CD4-positive, alpha-beta T cell treated with Interleukin-4 for 4 hours (primary cell): ENCODE data around the gene BEST1.
A peak's percentile ranks its signal among the peaks of the same experiment; 100 is the strongest.

Experiments used
- DNase-seq: peaks from one replicate; pipeline ENCODE4 v3.0.0-alpha.2; 2020

BEST1 gene

DNA sequence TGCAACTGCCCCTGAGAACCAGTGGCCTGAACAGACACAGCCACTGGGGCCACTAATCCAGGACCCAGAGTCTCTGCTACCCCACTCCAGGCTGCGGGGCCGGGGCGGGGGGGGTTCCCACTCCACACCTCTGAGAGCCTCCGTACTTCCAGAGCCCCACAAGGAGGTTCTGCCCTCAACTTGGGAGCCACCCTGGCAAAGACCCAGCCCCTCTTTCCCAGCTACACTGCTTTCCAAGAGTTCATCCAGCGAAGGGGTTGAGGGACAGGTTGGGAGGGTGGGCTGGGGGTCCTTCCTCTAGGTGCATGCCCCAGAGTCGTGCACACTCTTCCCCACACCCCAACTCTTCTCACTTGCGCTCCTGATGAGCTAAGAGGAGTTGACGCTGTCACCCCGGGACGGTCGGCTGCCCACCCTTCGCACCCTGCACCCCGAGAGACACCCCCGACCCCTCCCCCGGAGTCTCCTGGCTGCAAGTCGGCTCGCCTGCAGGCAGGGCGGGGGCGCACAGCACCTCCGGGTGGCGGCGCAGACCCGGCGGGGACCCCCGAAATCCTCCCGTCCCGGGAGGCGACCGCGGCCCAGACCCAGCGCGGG lies 33.3 kb upstream of the BEST1 start:
- DNase-seq, result no peak

DNA sequence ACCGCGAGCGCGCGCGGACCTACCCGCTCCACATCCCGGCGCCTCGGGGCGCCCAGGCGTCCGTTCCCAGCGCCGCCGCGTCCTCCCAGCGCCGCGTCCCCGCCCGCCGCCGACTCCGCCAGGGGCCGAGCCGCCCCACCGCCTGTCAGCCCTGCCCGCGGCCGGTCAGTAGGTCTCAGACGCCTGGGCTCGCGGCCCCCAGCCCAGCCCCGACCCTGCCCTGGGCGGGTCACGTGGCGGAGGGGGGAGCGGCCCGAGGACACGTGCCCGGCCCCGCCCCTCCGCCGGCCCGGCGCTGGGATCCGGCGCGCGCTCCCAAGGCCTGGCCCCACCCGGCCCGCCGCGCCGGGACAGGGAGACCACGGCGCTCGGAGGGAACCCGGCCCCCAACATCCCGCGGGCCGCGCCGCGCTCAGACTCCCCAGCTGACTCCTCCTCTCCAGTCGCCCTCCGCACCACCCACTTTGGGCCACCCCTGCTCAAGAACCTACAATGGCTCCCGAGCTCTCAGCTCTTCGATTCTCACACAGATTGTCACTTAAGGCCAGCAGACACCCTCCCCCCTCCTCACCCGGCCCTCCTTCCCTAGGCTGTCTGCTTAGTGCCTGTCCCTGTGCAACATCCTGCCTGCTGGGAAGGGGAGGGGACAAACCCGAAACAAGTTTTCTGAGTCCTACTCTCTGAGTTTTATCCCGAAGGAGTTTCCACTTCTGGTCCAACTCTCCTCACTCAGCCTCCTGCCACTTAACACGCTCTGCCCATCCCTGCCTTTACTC lies 32.6 kb upstream of the BEST1 start, which contains the start of gene RAB3IL1:
Gene RAB3IL1, minus strand, starts transcription at position 233 of the 776 bp plus-strand sequence. Its CDS starts 199 bp downstream, at position 34.
- DNase-seq, result no peak

DNA sequence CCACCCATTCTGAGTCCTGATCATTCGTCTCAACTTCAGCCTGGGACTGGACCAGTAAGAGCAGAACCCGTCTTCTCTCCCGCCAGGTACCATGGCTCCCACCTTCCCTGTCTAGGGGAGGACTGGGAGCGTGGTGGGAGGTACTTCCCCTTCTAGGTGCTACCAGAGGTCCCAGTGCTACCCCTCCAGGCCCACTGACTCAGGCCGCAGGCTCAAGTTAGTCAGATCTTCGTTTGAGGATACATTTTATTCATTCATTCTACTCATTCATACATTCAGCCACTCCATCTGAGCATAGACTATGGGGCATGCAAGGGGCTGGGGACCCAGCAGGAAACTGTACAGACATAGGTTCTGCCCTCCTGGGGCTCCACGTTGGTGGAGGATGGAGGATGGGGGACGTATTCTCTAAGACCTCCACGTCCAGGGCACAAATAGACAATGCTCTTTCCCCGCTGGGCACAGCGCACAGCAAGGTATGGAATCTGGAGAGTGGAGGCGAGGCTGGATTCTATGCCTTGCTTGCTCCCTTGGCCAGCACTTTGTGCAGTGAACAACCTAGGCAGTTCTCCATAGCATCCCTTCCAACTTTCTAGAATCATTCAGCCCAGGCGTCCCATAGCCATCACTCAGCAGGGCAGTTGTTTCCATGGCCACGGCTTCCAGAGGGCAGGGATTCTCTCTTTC lies 31.8 kb upstream of the BEST1 start:
- no peak for DNase-seq

DNA sequence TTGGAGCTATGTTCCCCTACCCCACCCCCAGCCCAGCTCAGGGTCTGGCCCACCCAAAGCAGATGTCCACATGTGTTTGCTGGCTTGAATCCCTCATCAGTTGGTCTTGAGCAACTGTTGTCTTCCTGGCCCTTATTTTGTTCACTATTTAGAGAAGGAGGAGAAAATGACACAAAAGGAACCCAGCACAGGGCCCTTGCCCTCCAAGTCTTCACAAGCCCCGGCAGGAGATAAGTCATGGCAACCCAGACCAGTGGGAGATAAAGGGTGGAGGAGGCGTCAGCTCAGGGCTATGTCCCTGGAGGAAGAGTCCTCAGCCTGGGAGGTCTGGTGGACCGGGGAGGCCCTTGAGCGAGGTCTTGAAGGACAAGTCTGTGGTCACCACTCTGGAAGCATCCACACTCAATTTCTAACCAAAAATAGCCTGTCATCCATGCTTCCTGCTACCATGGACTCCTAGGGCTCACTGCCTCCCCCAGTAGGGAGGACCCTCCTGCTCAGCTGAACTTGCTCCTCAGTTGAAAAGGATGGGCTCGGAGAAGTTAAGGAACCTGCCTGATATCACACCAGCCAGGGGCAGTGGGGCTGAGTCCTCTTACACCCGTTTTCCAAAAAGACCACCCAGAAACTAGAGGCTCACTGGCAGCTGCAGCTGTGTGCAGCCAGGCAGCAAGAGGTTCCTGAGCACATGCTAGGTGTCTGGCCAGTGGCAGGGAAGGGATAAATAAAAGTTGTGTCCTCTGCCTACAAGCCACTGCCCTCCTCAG lies 31.0 kb upstream of the BEST1 start:
- DNase-seq, result no peak

DNA sequence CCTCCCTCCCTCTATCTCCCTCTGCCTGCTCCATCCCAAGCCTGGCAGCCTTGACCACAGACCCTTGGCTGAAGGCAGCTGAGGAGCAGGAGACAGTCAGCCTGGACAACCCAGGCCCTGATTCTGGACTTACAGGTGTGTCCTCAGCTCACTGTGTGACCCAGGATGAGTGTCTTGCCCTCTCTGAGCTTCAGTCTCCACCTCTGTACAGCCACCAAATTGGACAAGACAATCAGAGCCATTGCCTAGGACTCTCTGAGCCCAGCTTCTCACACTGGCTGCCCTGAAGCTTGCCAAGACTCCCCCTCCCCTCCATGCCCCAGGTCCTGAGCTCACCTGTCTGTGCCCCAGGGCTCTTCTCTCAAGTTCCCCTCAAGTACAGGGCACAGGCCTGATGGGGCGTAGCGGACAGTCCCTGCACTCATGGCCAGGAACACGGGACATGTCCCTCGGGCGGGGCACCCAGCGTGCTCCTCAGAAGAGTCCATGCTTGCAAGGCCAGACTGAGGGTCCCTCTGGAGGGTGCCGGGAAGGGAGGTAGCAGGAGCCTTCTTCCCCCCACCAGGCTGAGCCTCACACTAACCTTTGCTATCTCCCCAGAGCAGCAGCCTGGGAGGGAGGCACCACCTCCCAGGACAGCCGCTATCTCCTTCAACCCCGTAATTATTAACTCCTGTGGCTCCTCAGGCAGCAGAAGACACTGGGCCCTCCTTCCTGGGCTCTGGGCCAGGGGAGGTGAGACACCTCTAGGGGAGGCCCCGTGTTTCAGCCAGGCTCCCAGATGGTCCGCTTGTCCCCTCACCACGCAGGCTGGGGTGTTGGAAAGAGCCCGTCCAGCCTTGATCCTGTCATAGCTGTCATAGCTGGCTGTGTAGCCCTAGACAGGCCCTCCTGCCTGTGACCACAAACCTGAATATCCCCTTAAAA lies 30.2 kb upstream of the BEST1 start:
- no peak for DNase-seq

DNA sequence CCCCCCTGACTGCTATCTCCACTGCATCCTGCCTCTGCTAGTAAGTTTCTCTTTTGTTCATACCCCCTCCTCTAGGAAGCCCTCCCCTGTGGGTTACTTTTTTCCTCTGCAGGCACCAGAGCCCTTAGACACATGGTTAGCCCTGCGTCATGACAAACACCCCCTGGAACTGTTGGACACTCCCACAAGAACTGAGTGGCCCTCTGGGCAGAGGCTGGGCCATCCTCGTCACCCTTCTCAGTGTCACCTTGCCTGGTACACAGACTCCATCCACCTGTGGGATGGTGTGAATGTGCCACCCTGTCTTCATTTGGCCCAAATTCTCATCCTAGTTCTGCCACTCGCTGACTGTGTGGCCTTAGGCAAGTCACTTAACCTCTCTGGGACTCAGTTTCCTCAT lies 28.7 kb upstream of the BEST1 start:
- no peak for DNase-seq

DNA sequence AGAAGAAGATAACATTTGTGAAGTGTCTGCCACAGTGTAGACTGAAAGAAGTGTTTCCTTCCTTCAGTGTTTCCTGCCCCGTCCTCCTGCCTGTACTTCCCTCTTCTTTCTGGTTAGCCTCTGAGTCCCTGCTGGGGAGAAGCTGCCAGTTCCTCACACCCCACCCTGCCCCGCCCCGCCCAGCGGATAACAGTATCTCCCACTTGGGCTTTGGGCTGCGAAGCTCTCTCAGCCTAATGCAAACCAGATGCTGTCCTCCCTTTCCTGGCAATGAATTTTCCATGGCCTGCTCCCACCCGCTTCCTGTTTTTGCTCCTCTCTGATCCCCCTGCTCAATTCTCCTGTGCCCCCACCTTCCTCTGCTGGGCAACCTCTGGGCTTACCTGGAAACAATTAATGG lies 27.6 kb upstream of the BEST1 start:
- DNase-seq, result no peak

DNA sequence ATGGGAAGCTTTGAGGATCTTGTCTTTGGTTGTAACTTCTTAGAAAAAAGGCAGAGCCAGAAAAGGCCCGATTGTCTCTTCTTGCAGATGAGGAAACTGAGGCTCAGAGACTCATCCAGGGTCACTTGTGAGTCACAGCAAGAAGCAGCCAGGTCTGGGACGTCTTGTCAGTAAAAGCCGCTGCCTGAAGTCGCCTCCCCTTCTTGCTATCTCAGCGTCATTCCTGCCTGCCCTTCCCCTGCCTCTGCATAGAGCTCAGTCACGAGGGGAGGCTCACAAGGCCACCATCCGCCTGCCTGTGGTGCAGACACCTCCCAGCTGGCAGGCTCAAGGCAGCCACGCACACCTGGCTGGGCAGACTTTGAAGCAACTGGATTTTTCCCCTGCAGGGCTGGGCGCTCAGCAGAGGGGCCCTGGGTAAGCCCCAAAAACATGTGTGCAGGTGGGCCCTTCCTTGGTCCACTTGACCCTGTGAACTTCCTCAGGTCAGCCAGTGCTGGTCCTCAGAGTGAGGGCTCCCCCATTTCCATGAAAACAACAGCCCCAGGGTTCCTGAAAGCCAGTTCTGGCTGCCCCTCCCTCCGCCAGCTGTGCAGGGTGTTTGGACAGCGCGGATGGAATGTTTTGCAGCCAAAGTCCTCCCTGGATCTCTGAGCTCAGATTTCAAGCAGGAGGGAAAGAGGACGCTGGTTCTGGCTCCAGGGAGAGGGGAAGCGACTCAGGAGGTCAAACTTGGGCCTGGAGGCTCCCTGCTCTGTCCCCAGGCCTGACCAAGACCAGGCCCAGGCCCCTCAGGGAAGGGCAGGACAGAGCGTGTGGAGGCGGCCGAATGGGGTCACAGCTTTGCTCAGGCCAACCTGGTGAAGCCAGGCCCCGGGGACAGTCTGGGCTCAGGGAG lies 26.7 kb upstream of the BEST1 start:
- no peak for DNase-seq

DNA sequence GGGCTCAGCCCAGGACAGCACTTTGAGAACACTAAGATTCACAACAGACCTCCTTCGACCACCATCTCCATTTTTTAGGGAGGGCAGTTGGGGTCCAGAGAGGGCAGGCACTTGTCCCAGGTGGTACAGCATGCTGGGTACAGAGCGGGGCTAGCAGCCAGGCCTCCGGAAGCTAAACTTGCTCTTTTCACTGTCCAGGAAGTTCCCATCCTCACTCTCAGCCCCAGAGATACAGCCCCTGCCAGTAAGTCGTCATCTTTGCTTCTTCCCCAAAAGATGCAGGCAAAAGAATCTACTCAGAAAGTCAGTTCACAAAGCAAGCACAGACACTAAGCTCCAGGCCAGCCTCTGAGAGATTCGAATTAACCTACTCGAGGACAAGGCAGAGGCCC lies 26.1 kb upstream of the BEST1 start:
- no peak for DNase-seq

DNA sequence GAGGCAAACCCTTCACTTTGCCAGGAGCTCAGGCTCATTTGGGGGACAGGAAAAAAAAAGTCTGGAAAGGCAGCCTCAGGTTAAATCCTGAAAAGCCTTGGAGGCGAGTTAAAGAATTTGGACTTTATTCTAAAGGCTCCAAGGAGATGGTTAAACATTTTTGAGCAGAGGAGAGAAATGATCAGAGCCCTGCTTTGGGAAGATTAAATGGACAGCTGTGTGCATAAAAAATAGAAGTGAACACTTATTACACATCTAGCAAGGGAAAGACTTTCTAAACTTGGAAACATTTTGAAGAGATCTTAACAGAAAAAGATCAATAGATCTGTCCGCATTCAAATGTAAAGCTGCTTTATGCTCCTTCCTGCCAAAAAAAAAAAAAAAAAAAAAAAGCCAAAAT lies 24.4 kb upstream of the BEST1 start:
- DNase-seq, result no peak

DNA sequence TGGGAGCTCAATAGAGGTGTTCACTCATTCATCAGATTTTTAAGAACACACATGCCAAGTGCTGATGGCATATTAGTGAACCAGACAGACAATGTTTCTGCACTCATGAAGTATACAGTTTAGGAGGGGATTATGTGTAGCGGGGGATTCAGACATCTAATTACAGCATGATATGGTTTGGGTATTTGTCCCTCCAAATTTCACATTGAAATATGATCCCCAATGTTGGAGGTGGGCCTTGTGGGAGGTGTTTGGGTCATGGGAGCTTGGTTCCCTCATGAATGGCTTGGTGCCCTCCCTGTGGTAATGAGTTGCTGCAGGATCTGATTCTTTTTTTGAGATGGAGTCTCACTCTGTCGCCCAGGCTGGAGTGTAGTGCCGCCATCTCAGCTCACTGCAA lies 23.9 kb upstream of the BEST1 start:
- no peak for DNase-seq

DNA sequence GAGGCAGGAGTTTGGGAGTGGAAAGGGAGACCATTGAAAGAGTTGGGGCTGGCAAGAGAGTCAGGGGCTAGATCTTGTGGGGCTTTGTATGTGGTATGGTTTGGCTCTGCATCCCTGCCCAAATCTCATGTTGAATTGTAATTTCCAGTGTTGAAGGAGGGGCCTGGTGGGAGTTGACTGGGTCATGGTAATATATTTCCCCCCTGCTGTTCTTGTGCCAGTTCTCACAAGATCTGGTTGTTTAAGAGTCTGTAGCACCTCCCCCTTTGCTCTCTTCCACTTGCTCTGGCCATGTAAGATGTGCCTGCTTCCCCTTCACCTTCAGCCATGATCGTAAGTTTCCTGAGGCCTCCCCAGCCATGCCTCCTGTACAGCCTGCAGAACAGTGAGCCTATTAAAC lies 22.6 kb upstream of the BEST1 start:
- no peak for DNase-seq

DNA sequence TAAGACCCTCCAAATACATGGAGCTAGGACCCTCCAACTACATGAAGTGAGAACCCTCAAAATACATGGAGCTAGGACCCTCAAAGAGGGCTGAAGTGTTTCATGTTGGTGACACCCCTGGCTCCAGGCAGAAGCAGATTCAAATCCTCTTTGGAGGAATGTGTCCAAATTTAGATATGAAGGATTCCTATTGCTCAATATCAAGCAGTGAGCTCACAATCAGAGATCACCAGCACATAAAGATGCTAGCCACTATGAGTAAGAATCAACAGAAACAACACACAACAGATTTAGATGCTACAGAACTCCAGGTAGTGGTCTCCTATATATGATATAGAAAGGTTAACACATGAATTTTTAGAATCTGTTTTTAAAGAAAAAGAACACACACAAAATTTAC lies 21.5 kb upstream of the BEST1 start:
- DNase-seq, result no peak

DNA sequence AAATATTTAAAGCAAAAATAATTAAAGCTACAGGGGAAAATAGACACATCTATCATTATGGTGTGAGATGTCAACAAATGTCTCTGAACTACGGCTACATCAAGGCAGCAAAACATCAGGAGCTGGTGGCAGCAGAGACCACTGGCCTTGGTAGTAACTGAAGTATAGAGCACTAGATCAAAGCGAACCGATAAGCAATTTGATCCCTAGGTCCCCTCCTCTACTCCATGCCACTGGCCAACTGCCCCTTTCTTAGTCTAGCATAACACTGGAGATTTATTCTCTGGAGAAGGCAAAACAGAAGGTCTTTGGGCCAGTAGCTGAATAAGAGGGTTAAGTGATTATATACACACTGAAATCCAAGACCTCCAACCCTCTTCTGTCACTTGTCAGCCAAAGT lies 19.2 kb upstream of the BEST1 start:
- no peak for DNase-seq

DNA sequence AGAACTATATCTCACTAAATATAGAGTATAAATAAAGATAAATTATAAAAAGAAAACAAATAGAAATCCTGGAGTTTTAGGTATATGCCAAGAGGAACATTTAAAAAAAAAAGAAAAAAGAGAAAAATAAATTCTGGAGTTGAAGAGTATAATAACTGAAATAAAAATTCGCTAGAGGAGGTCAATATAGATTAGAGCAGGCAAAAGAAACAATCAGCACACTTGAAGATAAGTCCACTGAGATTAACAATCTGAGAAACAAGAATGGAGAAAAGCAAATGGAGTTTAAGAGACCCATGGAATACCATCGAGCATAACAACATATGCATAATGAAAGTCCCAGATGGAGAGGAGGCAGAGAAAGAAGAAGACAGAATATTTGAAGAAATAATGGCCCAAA lies 14.3 kb upstream of the BEST1 start:
- DNase-seq, result no peak

DNA sequence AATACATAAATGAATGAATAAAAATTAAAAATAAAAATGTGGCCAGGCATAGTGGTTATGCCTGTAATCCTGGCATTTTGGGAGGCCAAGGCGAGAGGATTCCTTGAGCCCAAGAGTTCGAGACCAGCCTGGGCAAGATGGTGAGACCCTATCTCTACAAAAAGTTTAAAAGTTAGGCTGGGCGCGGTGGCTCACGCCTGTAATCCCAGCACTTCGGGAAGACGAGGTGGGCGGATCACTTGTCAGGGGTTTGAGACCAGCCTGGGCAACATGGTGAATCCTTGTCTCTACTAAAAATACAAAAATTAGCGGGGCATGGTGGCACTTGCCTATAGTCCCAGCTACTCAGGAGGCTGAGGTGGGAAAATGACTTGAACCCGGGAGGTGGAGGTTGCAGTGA lies 9.7 kb upstream of the BEST1 start:
- no peak for DNase-seq

DNA sequence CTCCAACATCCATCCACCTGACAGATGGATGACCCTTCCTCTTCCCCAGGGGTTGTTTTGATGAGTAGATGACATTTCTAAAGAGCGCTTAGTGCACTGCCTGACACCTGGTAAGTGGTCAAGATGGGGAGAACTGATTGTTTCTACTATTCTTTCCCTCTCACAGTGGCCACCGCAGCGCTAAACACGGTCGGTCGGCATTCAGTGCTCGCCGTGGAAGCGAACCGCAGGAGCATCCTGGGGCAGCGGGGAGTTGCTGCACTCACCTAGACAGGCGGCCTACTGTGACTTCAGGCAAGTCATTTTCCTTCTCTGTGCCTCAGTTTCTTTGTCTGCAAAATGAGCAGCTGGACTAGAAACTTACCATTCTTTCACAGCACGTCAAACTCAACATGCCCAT lies 5.0 kb upstream of the BEST1 start:
- no peak for DNase-seq

DNA sequence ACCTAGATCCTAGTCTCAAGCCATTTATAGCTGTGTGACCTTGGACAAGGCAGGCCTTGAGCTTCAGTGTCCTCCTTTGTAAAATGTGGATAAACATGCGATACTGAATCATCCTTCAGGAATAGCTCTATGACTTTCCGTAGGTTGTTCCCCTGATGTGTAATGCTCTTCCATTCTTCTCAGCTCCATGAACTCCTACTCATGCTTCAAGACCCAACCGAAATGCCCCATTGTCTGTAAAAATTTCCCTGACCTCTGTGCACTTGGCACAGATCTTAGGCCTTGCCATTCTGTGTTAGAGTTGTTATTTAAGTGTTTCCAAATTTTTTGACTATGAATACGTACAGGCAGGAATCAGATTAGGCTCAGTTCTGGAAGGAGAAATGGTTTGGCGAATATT lies 3.3 kb upstream of the BEST1 start:
- DNase-seq, result no peak

DNA sequence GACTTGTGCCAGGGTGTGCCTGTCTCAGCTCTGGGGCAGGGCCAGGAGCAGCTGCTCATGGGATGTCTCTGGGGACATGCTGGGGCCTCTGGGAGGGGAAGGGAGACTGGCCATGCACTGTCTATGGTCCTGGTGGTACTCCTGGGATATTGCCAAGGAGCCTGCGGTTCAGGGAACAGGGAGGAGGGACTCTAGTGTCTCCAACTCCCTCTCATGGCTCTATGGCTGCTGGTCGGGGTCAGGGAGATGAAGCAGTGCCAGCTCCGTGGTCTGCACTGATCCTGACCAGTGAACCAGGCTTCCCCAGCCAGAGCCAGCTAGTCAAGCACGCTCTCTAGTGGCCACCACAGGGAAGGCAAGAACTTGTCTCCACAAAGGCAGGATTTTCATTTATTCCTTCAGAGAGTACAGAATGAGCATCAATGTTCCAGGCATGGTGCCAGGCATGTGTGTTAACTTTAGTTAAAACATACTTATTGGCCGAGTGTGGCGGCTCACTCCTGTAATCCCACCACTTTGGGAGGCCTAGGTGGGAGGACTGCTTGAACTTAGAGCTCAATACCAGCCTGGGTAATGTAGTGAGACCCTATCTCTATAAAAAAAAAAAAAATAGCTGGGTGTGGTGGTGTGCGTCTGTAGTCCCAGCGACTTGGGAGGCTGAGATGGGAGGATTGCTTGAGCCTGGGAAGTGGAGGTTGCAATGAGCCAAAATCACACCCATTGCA lies 2.5 kb upstream of the BEST1 start:
- peak; percentile 65 for DNase-seq

DNA sequence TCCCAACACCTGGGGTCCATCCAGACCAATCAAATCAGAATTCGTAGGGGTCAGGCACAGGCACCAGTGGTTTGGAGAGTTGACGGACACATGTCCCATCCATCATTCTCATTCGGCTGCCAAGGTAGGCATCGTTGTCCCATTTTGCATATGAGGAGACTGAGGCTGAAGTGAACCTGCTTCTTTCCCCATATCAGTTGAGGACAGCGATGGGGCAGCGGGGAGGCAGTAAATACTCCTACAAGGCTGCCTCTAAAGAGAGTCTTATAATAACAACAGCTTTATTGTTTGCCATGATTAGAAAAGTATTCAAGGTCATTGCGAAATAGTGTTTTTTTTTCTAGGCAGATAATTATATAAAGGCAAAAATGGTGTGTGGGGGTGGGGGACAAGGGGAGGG lies 1.6 kb upstream of the BEST1 start:
- no peak for DNase-seq
